Activated naive CD4-positive, alpha-beta T cell treated with anti-CD3 and anti-CD28 coated beads, Interleukin-2, amount 10 ng/mL, durations not matched to agents 7 days and 5 days (primary cell): ENCODE results near the gene NLRP12.
"Not testable (repeated sequence)": the region's sequence is repeated elsewhere in the genome, so short reads cannot be mapped to it uniquely, and the experiment has no call there.

Experiments
- CTCF ChIA-PET: fragments of 350-600 bp; sonication (Branson Sonifier 250); formaldehyde crosslinking; loops from one replicate; lab custom pipeline; 2021; ENCODE audit warnings: antibody characterized with exemption; lab: Charles Lee
- DNase-seq: peaks from one replicate; pipeline ENCODE4 v3.0.0-alpha.2; 2020
- H3K27ac Mint-ChIP-seq: one replicate; pipeline ENCODE4 v1.8.0; 2021; ENCODE audit warnings: mild to moderate bottlenecking, moderate library complexity, mixed read lengths
- H3K27me3 Mint-ChIP-seq: one replicate; pipeline ENCODE4 v1.8.0; 2021; ENCODE audit warnings: mild to moderate bottlenecking, mixed read lengths
- H3K36me3 Mint-ChIP-seq: one replicate; pipeline ENCODE4 v1.8.0; 2021; ENCODE audit warnings: mixed read lengths
- H3K4me1 Mint-ChIP-seq: one replicate; pipeline ENCODE4 v1.8.0; 2021; ENCODE audit warnings: mixed read lengths
- H3K4me3 Mint-ChIP-seq: one replicate; pipeline ENCODE4 v1.8.0; 2021; ENCODE audit warnings: mild to moderate bottlenecking, moderate library complexity, mixed read lengths
- H3K9me3 Mint-ChIP-seq: one replicate; pipeline ENCODE4 v1.8.0; 2021; ENCODE audit warnings: mixed read lengths

The NLRP12 gene

GRCh38 chr19:53824134-53824611 lies at the start of gene NLRP12:
NLRP12 (minus strand) TSS chr19:53824314; CDS start chr19:53824174, 140 bp downstream.
- Mint-ChIP-seq H3K9me3 (no peaks in the 10 kb centered on the region), H3K27ac (no peak within 1 kb of the TSS), H3K27me3 (peaks cover 21% of the 10 kb centered on the region), H3K4me1 (peaks cover 3% of the 10 kb centered on the region), H3K36me3 (no peaks in the 10 kb centered on the region), H3K4me3 (no peak within 1 kb of the TSS)
- CTCF ChIA-PET: no interaction called here
- DNase-seq: no peak

GRCh38 chr19:53872762-53873161 lies 48.6 kb upstream of the NLRP12 start:
- no peak overlapping the region for H3K4me3 Mint-ChIP-seq
- H3K9me3 Mint-ChIP-seq: peaks cover 5% of the 10 kb centered on the region
- CTCF ChIA-PET: no interaction called here
- peak overlapping the region; percentile 68 for H3K27ac Mint-ChIP-seq
- no peak for DNase-seq
- no peaks in the 10 kb centered on the region for H3K27me3 Mint-ChIP-seq
- H3K36me3 Mint-ChIP-seq: peaks cover 56% of the 10 kb centered on the region
- peaks cover 69% of the 10 kb centered on the region for H3K4me1 Mint-ChIP-seq

- Mint-ChIP-seq H3K27me3 (no peaks in the 10 kb centered on the region), H3K9me3 (peaks cover 5% of the 10 kb centered on the region), H3K4me3 (peak overlapping the region; percentile 79), H3K4me1 (peaks cover 67% of the 10 kb centered on the region), H3K36me3 (peaks cover 46% of the 10 kb centered on the region), H3K27ac (peak overlapping the region; percentile 83)
- CTCF ChIA-PET: interaction anchor here (1.6 kb wide), 1 partner anchor 11 kb away, joined by 5 read pairs; the partner anchor contains the start of gene PRKCG
- DNase-seq: no peak
Observed at GRCh38 chr19:53871454-53871853, 47.3 kb upstream of the NLRP12 start.

GRCh38 chr19:53870485-53870844 lies 46.4 kb upstream of the NLRP12 start:
- CTCF ChIA-PET: interaction anchor here (1.6 kb wide), 1 partner anchor 12 kb away, joined by 5 read pairs; the partner anchor contains the start of gene PRKCG
- Mint-ChIP-seq H3K36me3 (peaks cover 41% of the 10 kb centered on the region), H3K9me3 (peaks cover 5% of the 10 kb centered on the region), H3K4me1 (peaks cover 67% of the 10 kb centered on the region), H3K4me3 (peak overlapping the region; percentile 79), H3K27me3 (no peaks in the 10 kb centered on the region), H3K27ac (peak overlapping the region; percentile 85)
- no peak for DNase-seq

- CTCF ChIA-PET: not testable (repeated sequence)
Observed at GRCh38 chr19:53869805-53870484, 45.8 kb upstream of the NLRP12 start.

GRCh38 chr19:53868892-53869804 lies 45.0 kb upstream of the NLRP12 start:
- H3K27me3 Mint-ChIP-seq: peaks cover 9% of the 10 kb centered on the region
- peaks cover 30% of the 10 kb centered on the region for H3K36me3 Mint-ChIP-seq
- peak overlapping the region; percentile 91 for H3K4me3 Mint-ChIP-seq
- H3K4me1 Mint-ChIP-seq: peaks cover 57% of the 10 kb centered on the region
- peak overlapping the region; percentile 86 for H3K27ac Mint-ChIP-seq
- DNase-seq: peak; percentile 95
- peaks cover under 1% of the 10 kb centered on the region for H3K9me3 Mint-ChIP-seq
- CTCF ChIA-PET: interaction anchor here (0.7 to 0.9 kb wide), 2 partner anchors 13 to 17 kb away, joined by 3 to 5 read pairs; partner anchors contain the start of gene PRKCG

More at GRCh38 chr19:53869805-53870484, 45.8 kb upstream of the NLRP12 start:
- not testable (repeated sequence) for DNase-seq, H3K9me3 Mint-ChIP-seq, H3K27me3 Mint-ChIP-seq
- peaks cover 65% of the 10 kb centered on the region for H3K4me1 Mint-ChIP-seq
- H3K36me3 Mint-ChIP-seq: peaks cover 38% of the 10 kb centered on the region
- H3K4me3 Mint-ChIP-seq: peak overlapping the region; percentile 91
- H3K27ac Mint-ChIP-seq: peak overlapping the region; percentile 86

GRCh38 chr19:53868091-53868891 lies 44.2 kb upstream of the NLRP12 start:
- Mint-ChIP-seq H3K27ac (peak overlapping the region; percentile 89), H3K4me1 (peaks cover 48% of the 10 kb centered on the region), H3K27me3 (peaks cover 12% of the 10 kb centered on the region), H3K4me3 (peak overlapping the region; percentile 91), H3K9me3 (no peaks in the 10 kb centered on the region), H3K36me3 (peaks cover 22% of the 10 kb centered on the region)
- DNase-seq: peak; percentile 68
- CTCF ChIA-PET: interaction anchor here (0.7 to 0.9 kb wide), 2 partner anchors 14 to 16 kb away, joined by 3 to 5 read pairs; partner anchors contain the start of gene PRKCG

- peak within 1 kb of the TSS; percentile 91 for H3K4me3 Mint-ChIP-seq
- peaks cover 40% of the 10 kb centered on the region for H3K4me1 Mint-ChIP-seq
- DNase-seq: peak; percentile 100
- peaks cover 17% of the 10 kb centered on the region for H3K36me3 Mint-ChIP-seq
- CTCF ChIA-PET: interaction anchor here (1.4 to 1.6 kb wide), 2 partner anchors 14 to 19 kb away, joined by 5 read pairs; no protein-coding TSS in a partner anchor
- H3K27ac Mint-ChIP-seq: peak within 1 kb of the TSS; percentile 91
- H3K9me3 Mint-ChIP-seq: no peaks in the 10 kb centered on the region
- peaks cover 21% of the 10 kb centered on the region for H3K27me3 Mint-ChIP-seq
Observed at GRCh38 chr19:53867225-53868090, 43.3 kb upstream of the NLRP12 start, which contains the start of gene MYADM. MYADM (plus strand) TSS chr19:53867883; CDS start chr19:53873530, 5,647 bp downstream.

- Mint-ChIP-seq H3K27me3 (peaks cover 26% of the 10 kb centered on the region), H3K4me3 (peak overlapping the region; percentile 91), H3K27ac (peak overlapping the region; percentile 91), H3K9me3 (no peaks in the 10 kb centered on the region), H3K4me1 (peaks cover 39% of the 10 kb centered on the region), H3K36me3 (peaks cover 15% of the 10 kb centered on the region)
- DNase-seq: no peak
- CTCF ChIA-PET: interaction anchor here (1.3 to 1.6 kb wide), 4 partner anchors 12 to 19 kb away, joined by 3 to 6 read pairs (median 5); no protein-coding TSS in a partner anchor
Observed at GRCh38 chr19:53866865-53867224, 42.7 kb upstream of the NLRP12 start.

GRCh38 chr19:53865918-53866864 lies 42.1 kb upstream of the NLRP12 start:
- H3K9me3 Mint-ChIP-seq: no peaks in the 10 kb centered on the region
- peak overlapping the region; percentile 91 for H3K27ac Mint-ChIP-seq
- peaks cover 26% of the 10 kb centered on the region for H3K27me3 Mint-ChIP-seq
- peak overlapping the region; percentile 91 for H3K4me3 Mint-ChIP-seq
- H3K36me3 Mint-ChIP-seq: peaks cover 10% of the 10 kb centered on the region
- H3K4me1 Mint-ChIP-seq: peaks cover 32% of the 10 kb centered on the region
- peak; percentile 79 for DNase-seq
- CTCF ChIA-PET: interaction anchor here (1.3 to 1.6 kb wide), 4 partner anchors 12 to 20 kb away, joined by 3 to 6 read pairs (median 5); no protein-coding TSS in a partner anchor

- Mint-ChIP-seq H3K27me3 (peaks cover 26% of the 10 kb centered on the region), H3K4me1 (peaks cover 26% of the 10 kb centered on the region), H3K4me3 (peak overlapping the region; percentile 91), H3K36me3 (peaks cover 4% of the 10 kb centered on the region), H3K9me3 (no peaks in the 10 kb centered on the region), H3K27ac (peak overlapping the region; percentile 82)
- CTCF ChIA-PET: interaction anchor here (1.3 to 1.6 kb wide), 3 partner anchors 12 to 14 kb away, joined by 3 to 6 read pairs (median 5); no protein-coding TSS in a partner anchor
- no peak for DNase-seq
Observed at GRCh38 chr19:53865523-53865917, 41.4 kb upstream of the NLRP12 start.
